Fibroblast of lung (primary cell): ENCODE results near the gene NEU3. TPM values are rescaled to one million over a fixed set of nuclear protein-coding genes. Genes with fewer than 3 reads are reported as not detected.

Source experiments
- DNase-seq, 2 donors: peaks; one replicate each; pipeline versions ENCODE4 v3.0.0 to v3.0.0-alpha.2; 2010; ENCODE audit warnings: low read depth in 2 of 2
- H2AFZ ChIP-seq: 2 replicates; pipeline ENCODE4 v1.5.1; 2012; ENCODE audit warnings: low read length, control low read depth, inconsistent platforms
- H3K27ac ChIP-seq: 2 replicates; pipeline ENCODE4 v1.5.1; 2011; ENCODE audit warnings: low read length, control low read depth; ENCODE audit not compliant: insufficient read depth
- H3K27me3 ChIP-seq: 2 replicates; pipeline ENCODE4 v1.5.1; 2011; ENCODE audit warnings: mild to moderate bottlenecking, low read length; ENCODE audit not compliant: control insufficient read depth, insufficient read depth
- H3K36me3 ChIP-seq: 2 replicates; pipeline ENCODE4 v1.5.1; 2011; ENCODE audit warnings: low read length; ENCODE audit not compliant: control insufficient read depth, insufficient read depth
- H3K4me1 ChIP-seq: 2 replicates; pipeline ENCODE4 v1.5.1; 2011; ENCODE audit warnings: low read length; ENCODE audit not compliant: control insufficient read depth, insufficient read depth; ENCODE audit errors: extremely low read depth
- H3K4me2 ChIP-seq: 2 replicates; pipeline ENCODE4 v1.5.1; 2011; ENCODE audit warnings: low read length, control low read depth; ENCODE audit not compliant: insufficient read depth; ENCODE audit errors: extremely low read depth
- H3K4me3 ChIP-seq, 4 experiments: fragments of 200-600 bp in 1 of 4; sonication (generic) in 1 of 4; replicated peaks in 1 of 4; 2 replicates each; pipeline ENCODE4 v1.5.1; 2011 to 2016; ENCODE audit warnings: low read length in 4 of 4, low read depth in 3 of 4, mild to moderate bottlenecking in 3 of 4, control low read depth in 2 of 4, inconsistent platforms in 1 of 4, mixed read lengths in 1 of 4; ENCODE audit not compliant: insufficient read depth in 1 of 4; ENCODE audit errors: control extremely low read depth in 1 of 4
- H3K79me2 ChIP-seq: 2 replicates; pipeline ENCODE4 v1.5.1; 2012; ENCODE audit warnings: mild to moderate bottlenecking, low read length, inconsistent platforms; ENCODE audit not compliant: control insufficient read depth, insufficient read depth
- H3K9ac ChIP-seq: 2 replicates; pipeline ENCODE4 v1.5.1; 2011; ENCODE audit warnings: mild to moderate bottlenecking, low read length, control low read depth; ENCODE audit not compliant: insufficient read depth
- H3K9me3 ChIP-seq: 2 replicates; pipeline ENCODE4 v1.5.1; 2012; ENCODE audit warnings: low read depth, low read length; ENCODE audit not compliant: control insufficient read depth, insufficient read depth
- H4K20me1 ChIP-seq: 2 replicates; pipeline ENCODE4 v1.5.1; 2011; ENCODE audit warnings: low read length; ENCODE audit not compliant: control insufficient read depth, insufficient read depth; ENCODE audit errors: extremely low read depth
- EZH2 ChIP-seq: IDR thresholded peaks from 2 replicates; pipeline ENCODE4 v1.5.1; 2012; ENCODE audit warnings: low read length, control low read depth, mild to moderate bottlenecking; ENCODE audit errors: missing control alignments
- polyA plus RNA-seq, 2 donors: library from polyadenylated mRNA; depleted of rRNA in 1 of 2; stranded (reverse) in 1 of 2; unstranded in 1 of 2; fragments of >200 nt; gene quantifications; 2 replicates each; pipeline ENCODE4 v1.2.1, GENCODE V29; 2011 to 2012; ENCODE audit warnings: missing spikeins in 1 of 2
- total RNA-seq: library from RNA; depleted of rRNA; stranded (reverse); fragments of >200 nt; gene quantifications from 2 replicates; pipeline ENCODE4 v1.2.1, GENCODE V29; 2014
- TF ChIP-seq, protein P1 (sequence below), 2 donors: IDR thresholded peaks in 1 of 2; conservative IDR thresholded peaks in 1 of 2; 1 replicate in 1 of 2; 2 replicates in 1 of 2; pipeline ENCODE4 v1.5.1; 2011 to 2012; ENCODE audit warnings: low read length in 2 of 2, control low read depth in 1 of 2, inconsistent platforms in 1 of 2, low read depth in 1 of 2, mild to moderate bottlenecking in 1 of 2

Gene NEU3
- total and polyA plus RNA-seq, 2 donors (not counting 1 experiment from before 2014, with no cell fraction given), result 5.0 to 6.6 TPM

DNA sequence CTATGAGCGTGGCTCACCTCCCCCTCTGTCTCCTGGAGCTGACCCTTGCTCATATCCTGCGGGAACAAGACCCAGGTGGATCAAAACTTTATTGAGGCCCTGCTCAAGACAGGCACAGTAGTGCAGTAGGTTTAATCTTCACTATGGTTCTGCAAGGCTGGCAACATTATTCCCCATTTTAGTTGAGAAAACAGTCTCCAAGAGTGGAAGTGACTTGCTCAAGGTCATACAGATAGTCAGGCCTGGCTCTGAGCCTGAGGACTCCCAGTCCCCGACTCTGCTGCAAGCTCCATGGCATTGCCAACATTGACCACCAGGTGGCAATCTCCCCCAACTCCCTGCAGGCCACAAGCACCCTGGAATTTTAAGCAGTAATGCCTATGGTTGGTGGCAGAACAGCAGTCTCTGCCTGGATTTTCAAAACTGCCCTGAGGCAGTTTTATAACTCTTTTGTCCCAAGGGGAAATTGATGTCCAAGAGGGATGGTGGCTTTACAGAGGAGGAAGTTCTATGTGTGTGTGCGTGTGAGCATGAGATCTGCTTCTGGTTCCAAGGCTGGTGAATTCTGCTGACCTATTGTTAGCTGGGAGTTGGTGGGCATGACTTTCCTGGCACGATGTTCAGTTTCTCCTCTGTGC is 34.1 kb downstream of the NEU3 start:
- TF ChIP-seq, protein P1, sequence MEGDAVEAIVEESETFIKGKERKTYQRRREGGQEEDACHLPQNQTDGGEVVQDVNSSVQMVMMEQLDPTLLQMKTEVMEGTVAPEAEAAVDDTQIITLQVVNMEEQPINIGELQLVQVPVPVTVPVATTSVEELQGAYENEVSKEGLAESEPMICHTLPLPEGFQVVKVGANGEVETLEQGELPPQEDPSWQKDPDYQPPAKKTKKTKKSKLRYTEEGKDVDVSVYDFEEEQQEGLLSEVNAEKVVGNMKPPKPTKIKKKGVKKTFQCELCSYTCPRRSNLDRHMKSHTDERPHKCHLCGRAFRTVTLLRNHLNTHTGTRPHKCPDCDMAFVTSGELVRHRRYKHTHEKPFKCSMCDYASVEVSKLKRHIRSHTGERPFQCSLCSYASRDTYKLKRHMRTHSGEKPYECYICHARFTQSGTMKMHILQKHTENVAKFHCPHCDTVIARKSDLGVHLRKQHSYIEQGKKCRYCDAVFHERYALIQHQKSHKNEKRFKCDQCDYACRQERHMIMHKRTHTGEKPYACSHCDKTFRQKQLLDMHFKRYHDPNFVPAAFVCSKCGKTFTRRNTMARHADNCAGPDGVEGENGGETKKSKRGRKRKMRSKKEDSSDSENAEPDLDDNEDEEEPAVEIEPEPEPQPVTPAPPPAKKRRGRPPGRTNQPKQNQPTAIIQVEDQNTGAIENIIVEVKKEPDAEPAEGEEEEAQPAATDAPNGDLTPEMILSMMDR (conservative IDR thresholded peaks at IDR 0.05 in 1 of 2, IDR thresholded peaks at IDR 0.05 in 1 of 2; ENCODE audit: low read depth in 1 of 2, low read length in 2 of 2), result peak; percentile 97 to 99
- TF ChIP-seq EZH2, result no peak
- Histone ChIP-seq H3K27ac (no peak overlapping the region), H3K79me2 (no peaks in the 10 kb centered on the region), H2AFZ (no peak overlapping the region), H3K9me3 (no peaks in the 10 kb centered on the region), H3K9ac (no peak overlapping the region), H3K4me2 (no peak overlapping the region), H3K4me3 (no peak overlapping the region), H3K36me3 (no peaks in the 10 kb centered on the region), H3K27me3 (no peaks in the 10 kb centered on the region), H4K20me1 (no peaks in the 10 kb centered on the region), H3K4me1 (no peaks in the 10 kb centered on the region)
- DNase-seq, result peak; percentile 68 to 85

DNA sequence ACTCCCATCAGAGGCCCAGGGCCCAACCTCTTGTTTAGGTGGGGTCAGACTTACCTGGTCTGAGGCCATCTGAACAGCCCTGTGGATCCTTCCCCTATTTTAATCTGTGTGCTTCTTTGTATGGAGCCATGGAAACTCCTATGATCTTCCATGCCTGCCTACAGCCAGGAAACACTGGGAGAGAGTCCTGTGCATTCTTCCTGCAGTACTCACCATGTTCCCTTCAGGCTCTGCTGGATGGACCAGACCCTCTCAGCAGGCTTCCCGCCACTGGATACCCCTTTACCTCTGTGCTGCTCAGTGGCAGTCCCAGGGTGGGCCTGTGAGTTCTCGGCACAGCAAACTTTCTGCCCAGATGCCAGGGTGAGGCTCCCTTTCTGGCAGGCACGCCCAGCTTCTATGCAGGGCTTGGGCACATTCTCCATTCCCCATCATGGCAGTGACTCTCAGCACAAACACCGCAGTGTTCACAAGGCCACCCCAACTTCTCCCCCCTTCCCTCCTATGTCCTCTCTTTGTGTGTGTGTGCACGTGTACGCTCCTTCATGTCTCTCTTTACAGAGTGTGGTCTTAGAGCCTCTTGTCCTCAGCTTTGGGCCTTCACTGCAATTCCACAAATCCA is 34.8 kb downstream of the NEU3 start:
- no peak overlapping the region for H2AFZ ChIP-seq
- no peaks in the 10 kb centered on the region for H3K27me3 ChIP-seq
- no peak overlapping the region for H3K9ac ChIP-seq
- no peak overlapping the region for H3K4me3 ChIP-seq
- H3K27ac ChIP-seq, result no peak overlapping the region
- no peaks in the 10 kb centered on the region for H3K9me3 ChIP-seq
- no peak for DNase-seq
- H3K79me2 ChIP-seq, result no peaks in the 10 kb centered on the region
- H3K36me3 ChIP-seq, result no peaks in the 10 kb centered on the region
- no peak overlapping the region for H3K4me2 ChIP-seq
- no peaks in the 10 kb centered on the region for H3K4me1 ChIP-seq
- TF ChIP-seq EZH2, result no peak
- TF ChIP-seq, protein P1 (conservative IDR thresholded peaks at IDR 0.05 in 1 of 2, IDR thresholded peaks at IDR 0.05 in 1 of 2; ENCODE audit: low read depth in 1 of 2, low read length in 2 of 2), result no peak
- H4K20me1 ChIP-seq, result no peaks in the 10 kb centered on the region

DNA sequence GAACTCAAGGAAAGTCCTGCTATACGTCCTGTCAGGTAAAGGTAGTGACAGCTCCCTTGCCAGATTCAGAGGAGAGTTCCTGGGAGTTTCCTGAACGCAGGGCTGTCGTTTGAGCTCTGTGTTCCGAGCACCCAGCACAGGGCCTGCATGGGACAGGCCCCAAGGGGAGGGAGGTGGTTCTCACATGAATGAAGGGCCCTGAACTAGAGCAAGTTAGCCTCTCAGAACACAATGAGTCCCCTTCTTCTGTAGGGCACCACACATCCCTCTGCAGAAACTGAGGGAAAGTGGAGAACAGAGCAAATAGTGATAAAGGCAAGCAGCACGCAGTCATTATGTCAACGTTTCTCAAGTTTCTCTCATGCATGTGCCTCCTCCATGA is 35.3 kb downstream of the NEU3 start:
- Histone ChIP-seq H3K4me2 (no peak overlapping the region), H3K9me3 (no peaks in the 10 kb centered on the region), H3K27me3 (no peaks in the 10 kb centered on the region), H3K4me1 (no peaks in the 10 kb centered on the region), H3K36me3 (no peaks in the 10 kb centered on the region), H3K9ac (no peak overlapping the region), H2AFZ (no peak overlapping the region), H3K79me2 (no peaks in the 10 kb centered on the region), H4K20me1 (no peaks in the 10 kb centered on the region), H3K27ac (no peak overlapping the region), H3K4me3 (no peak overlapping the region)
- DNase-seq, result no peak
- no peak for TF ChIP-seq EZH2
- TF ChIP-seq, protein P1 (conservative IDR thresholded peaks at IDR 0.05 in 1 of 2, IDR thresholded peaks at IDR 0.05 in 1 of 2; ENCODE audit: low read depth in 1 of 2, low read length in 2 of 2), result no peak
